Brain microvascular endothelial cell (primary cell): ENCODE measurements around the gene FZD10.

Experiments
- DNase-seq: peaks from one replicate; pipeline ENCODE4 v3.0.0-alpha.2; 2020
- H3K27ac ChIP-seq: fragments of 250-450 bp; sonication (Bioruptor Pico); 2 replicates; pipeline ENCODE4 v1.5.1; 2020; ENCODE audit warnings: mild to moderate bottlenecking, moderate library complexity
- H3K27me3 ChIP-seq: fragments of 250-450 bp; sonication (Bioruptor Pico); replicated peaks from 2 replicates; pipeline ENCODE4 v1.5.1; 2020; ENCODE audit warnings: mild to moderate bottlenecking
- H3K36me3 ChIP-seq: fragments of 250-450 bp; sonication (Bioruptor Pico); replicated peaks from 2 replicates; pipeline ENCODE4 v1.5.1; 2020; ENCODE audit warnings: mild to moderate bottlenecking
- H3K4me3 ChIP-seq: 2 replicates; pipeline ENCODE4 v1.5.1; 2011; ENCODE audit warnings: low read depth, mild to moderate bottlenecking, control low read depth, low read length, moderate library complexity
- in situ Hi-C: cut with HindIII; loops from 2 replicates; pipeline ENCODE4 v1.10.0; 2017; ENCODE audit warnings: low sequenced_read_pairs, low pct_ligation_motif_present
- TF ChIP-seq, protein P1 (sequence below): IDR thresholded peaks from 2 replicates; pipeline ENCODE4 v1.5.1; 2011; ENCODE audit warnings: low read depth, mild to moderate bottlenecking, moderate library complexity, low read length, control low read depth, inconsistent platforms; ENCODE audit errors: missing control alignments

The FZD10 gene, protein sequence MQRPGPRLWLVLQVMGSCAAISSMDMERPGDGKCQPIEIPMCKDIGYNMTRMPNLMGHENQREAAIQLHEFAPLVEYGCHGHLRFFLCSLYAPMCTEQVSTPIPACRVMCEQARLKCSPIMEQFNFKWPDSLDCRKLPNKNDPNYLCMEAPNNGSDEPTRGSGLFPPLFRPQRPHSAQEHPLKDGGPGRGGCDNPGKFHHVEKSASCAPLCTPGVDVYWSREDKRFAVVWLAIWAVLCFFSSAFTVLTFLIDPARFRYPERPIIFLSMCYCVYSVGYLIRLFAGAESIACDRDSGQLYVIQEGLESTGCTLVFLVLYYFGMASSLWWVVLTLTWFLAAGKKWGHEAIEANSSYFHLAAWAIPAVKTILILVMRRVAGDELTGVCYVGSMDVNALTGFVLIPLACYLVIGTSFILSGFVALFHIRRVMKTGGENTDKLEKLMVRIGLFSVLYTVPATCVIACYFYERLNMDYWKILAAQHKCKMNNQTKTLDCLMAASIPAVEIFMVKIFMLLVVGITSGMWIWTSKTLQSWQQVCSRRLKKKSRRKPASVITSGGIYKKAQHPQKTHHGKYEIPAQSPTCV

DNA sequence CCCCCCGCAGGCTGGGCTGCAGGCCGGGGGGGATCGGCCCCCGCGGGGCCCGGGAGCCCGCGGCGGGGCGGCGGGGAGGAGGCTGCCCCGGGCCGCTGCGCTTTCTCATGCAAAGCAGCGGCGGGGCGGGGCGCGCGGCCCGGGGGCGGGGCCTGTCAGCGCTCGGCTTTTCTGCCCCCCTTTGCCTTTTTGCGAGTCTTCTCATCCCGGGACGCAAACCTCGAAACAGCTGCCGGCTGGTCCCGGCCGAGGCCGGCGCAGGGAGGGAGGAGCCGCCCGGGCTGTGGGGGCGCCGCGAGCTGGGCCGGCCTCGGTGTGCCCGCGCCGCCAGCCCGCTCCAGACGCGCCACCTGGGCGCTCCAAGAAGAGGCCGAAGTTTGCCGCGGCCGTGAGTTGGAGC is at the start of gene FZD10:
TSS of gene FZD10 (plus strand) at position 198 of the 400 bp plus-strand sequence. CDS start 479 bp downstream, outside the sequence.
- no peak within 1 kb of the TSS for H3K4me3 ChIP-seq
- DNase-seq = no peak
- peaks cover 49% of the 10 kb centered on the region for H3K27me3 ChIP-seq
- in situ Hi-C loops = no loop called here
- H3K36me3 ChIP-seq = no peaks in the 10 kb centered on the region
- TF ChIP-seq, protein P1, sequence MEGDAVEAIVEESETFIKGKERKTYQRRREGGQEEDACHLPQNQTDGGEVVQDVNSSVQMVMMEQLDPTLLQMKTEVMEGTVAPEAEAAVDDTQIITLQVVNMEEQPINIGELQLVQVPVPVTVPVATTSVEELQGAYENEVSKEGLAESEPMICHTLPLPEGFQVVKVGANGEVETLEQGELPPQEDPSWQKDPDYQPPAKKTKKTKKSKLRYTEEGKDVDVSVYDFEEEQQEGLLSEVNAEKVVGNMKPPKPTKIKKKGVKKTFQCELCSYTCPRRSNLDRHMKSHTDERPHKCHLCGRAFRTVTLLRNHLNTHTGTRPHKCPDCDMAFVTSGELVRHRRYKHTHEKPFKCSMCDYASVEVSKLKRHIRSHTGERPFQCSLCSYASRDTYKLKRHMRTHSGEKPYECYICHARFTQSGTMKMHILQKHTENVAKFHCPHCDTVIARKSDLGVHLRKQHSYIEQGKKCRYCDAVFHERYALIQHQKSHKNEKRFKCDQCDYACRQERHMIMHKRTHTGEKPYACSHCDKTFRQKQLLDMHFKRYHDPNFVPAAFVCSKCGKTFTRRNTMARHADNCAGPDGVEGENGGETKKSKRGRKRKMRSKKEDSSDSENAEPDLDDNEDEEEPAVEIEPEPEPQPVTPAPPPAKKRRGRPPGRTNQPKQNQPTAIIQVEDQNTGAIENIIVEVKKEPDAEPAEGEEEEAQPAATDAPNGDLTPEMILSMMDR = no peak
- H3K27ac ChIP-seq = no peak within 1 kb of the TSS

DNA sequence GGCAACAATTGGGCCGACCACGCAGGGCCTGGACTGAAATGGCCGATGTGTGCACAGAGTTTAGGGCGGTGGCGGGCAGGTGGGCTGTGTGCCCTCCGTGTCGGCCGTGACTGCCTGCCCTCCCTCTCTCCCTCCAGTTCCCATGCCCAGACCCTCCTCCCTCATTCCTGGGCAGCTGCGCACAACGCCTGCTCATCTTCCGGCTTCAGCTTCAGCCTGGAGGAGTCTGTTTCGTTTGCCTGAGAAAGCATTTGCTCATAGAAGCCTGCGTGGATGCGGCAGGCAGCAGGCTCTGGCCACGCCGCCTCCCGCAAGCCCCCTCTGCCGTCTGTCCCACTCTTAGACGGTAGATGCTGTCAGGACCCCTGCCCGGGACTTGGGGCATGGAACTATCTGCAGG is 47.3 kb upstream of the FZD10 start:
- TF ChIP-seq, protein P1 = no peak
- H3K4me3 ChIP-seq = no peak overlapping the region
- DNase-seq = no peak
- H3K27ac ChIP-seq = no peak overlapping the region
- H3K36me3 ChIP-seq = no peaks in the 10 kb centered on the region
- in situ Hi-C loops = no loop called here
- H3K27me3 ChIP-seq = no peaks in the 10 kb centered on the region

DNA sequence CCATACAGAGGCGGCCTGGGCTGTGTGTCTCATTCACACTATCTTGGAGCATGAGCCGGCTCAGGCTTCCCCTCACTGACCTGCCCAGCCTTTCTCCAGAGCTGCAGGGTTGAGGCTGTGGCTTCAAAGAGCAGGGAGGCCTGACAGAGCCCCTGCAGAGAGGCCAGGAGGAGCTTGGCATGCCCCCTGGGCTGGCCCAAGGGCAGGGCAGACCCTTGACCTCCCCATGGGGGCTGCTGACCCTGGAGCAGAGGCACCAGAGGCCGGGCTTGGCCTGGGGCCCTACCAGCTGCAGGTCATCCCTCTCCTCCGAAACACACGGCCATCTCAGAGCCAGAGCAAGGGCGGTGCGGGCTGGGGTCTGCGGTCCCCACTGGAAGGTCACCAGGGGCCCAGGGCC is 46.6 kb upstream of the FZD10 start:
- no peaks in the 10 kb centered on the region for H3K36me3 ChIP-seq
- DNase-seq = no peak

DNA sequence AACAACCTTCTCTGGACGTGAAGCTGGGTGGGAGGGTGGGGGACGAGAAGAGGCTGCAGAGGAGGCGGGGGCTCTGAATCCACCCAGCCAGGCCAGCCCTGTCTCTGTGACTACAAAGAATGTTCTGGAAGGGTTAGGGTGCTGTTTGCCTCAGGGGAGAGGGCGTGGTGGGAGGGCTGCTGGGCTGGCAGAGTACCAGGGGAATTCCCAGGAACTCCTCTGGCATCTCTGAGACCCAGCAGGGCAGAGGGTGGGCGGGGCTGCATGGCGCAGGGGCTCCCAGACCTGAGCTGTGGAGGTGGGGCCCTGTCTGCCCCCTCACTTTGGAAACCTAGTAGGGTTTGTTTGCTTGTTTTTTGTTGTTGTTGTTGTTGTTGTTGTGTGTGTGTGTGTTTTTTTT is 45.5 kb upstream of the FZD10 start:
- Histone ChIP-seq H3K4me3 (no peak overlapping the region), H3K27me3 (no peaks in the 10 kb centered on the region), H3K36me3 (no peaks in the 10 kb centered on the region), H3K27ac (no peak overlapping the region)
- no peak for DNase-seq
- TF ChIP-seq, protein P1 = no peak
- in situ Hi-C loops = no loop called here

More for the DNA sequence above, 46.6 kb upstream of the FZD10 start:
- in situ Hi-C loops = no loop called here
- no peaks in the 10 kb centered on the region for H3K27me3 ChIP-seq
- TF ChIP-seq, protein P1 = no peak
- no peak overlapping the region for H3K4me3 ChIP-seq
- H3K27ac ChIP-seq = no peak overlapping the region

DNA sequence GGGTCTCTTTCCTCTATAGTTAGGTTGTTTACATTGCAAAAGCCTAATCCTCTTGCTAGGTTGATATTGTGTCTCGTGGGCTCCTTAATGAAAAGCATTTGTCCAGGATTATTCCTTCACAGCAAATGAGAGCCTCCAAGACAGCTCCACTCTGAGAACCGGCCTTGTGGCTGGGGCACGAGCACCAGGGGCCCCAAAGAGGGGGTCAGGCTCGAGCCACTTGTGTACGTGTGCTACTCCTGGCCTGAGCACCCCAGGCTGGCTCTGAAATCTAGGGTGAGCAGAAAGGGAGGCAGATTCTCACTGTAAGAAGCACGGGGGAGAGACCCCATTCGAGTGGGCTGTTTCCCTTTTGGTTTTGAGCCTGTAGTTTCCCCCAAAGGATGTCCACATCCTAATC is 45.0 kb upstream of the FZD10 start:
- no peak for DNase-seq
- Histone ChIP-seq H3K27ac (no peak overlapping the region), H3K4me3 (no peak overlapping the region), H3K27me3 (no peaks in the 10 kb centered on the region), H3K36me3 (no peaks in the 10 kb centered on the region)
- in situ Hi-C loops = no loop called here
- TF ChIP-seq, protein P1 = no peak
